ENCODE data around the gene AMPD3. TPM values are rescaled to one million over a fixed set of nuclear protein-coding genes. Genes with fewer than 3 reads are reported as not detected.

Gene AMPD3
- polyA plus RNA-seq, 1 donor from 2014 or later: 30.7 TPM

DNA sequence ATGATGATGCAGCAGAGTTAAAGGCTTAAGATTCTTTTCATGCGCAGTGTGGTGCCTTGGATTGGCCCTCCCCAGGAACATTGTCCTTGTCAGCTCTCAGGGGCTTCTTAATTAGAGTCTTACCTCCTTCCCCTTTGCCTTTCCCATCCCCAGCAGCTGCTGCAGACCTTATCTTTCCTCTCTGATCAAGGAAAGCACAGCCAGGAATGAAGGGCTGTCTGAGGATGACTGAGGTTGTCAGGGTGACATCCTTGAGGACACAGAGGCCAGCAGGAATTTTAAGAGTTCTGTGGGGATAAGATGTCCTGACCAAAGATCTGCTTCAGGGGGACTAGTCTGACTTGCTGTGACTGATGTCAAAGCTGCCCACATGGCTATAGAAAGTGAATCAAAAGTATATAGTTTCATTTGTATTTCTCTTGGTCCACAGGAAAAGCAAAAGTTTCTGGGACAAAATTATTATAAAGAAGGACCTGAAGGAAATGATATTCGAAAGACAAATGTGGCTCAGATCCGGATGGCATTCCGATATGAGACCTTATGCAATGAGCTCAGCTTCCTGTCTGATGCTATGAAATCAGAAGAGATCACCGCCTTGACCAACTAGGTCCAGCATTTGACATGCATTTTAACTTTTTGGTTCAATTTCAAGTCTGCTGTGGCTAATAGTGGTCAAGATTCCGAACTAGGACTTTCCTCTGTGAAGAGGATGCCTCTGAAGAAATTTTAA is 50.4 kb downstream of the AMPD3 start:
- H3K9me3 Mint-ChIP-seq: no peaks in the 10 kb centered on the region
- no peak overlapping the region for H3K4me3 Mint-ChIP-seq
- H3K27ac Mint-ChIP-seq: peak overlapping the region; percentile 9 to 78 (median 10)
- H3K4me1 Mint-ChIP-seq: peaks cover 11 to 18% (median 16%) of the 10 kb centered on the region in 3 donors
- no peaks in the 10 kb centered on the region for H3K27me3 Mint-ChIP-seq
- peaks cover 7% of the 10 kb centered on the region for H3K36me3 Mint-ChIP-seq

- Mint-ChIP-seq H3K27ac (no peak overlapping the region), H3K36me3 (peaks cover 9% of the 10 kb centered on the region), H3K27me3 (no peaks in the 10 kb centered on the region), H3K4me3 (no peak overlapping the region), H3K4me1 (peaks cover 11 to 18% (median 16%) of the 10 kb centered on the region in 3 donors), H3K9me3 (no peaks in the 10 kb centered on the region)
These were observed 50.9 kb downstream of the AMPD3 start for GRCh38 chr11:10506008-10506370.

DNA sequence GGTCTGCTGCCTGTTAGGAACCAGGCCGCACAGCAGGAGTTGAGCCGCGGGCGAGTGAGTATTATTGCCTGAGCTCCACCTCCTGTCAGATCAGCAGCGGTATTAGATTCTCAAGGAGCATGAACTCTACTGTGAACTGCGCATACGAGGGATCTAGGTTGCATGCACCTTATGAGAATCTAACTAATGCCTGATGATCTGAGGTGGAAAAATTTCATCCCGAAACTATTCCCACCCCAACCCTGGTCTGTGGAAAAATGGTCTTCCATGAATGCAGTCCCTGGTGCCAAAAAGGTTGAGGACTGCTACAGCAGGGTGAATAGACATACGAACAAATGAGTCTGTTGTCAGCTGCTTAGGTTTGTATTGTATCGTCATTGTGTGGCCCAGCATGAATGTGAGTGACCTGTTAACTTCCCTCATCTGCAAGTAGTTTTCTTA is 56.1 kb downstream of the AMPD3 start:
- Mint-ChIP-seq H3K4me1 (peaks cover 3 to 12% (median 6%) of the 10 kb centered on the region in 3 donors), H3K9me3 (no peaks in the 10 kb centered on the region), H3K4me3 (no peak overlapping the region), H3K27me3 (no peaks in the 10 kb centered on the region), H3K27ac (no peak overlapping the region), H3K36me3 (peaks cover 2% of the 10 kb centered on the region)

DNA sequence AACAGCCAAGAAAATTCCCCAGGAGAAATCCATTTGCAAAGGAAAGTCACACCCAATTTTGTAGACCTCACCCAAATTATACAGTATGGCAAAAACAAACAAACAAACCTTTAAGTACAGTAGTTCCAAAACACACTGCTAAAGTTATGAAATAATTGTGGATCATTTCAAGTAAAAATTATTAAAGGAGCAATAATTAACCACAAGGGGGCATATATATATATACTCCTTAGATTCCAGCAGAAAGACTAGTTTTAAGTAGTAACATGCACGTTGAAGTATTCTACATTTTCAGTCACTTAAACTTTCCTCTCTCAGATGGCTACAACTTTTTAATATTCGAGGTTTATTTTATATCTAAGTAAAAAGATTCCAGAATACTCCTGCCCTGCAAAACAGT is 59.1 kb downstream of the AMPD3 start:
- Mint-ChIP-seq H3K4me1 (peaks cover 8 to 19% (median 15%) of the 10 kb centered on the region in 3 donors), H3K27me3 (no peaks in the 10 kb centered on the region), H3K4me3 (no peak overlapping the region), H3K9me3 (no peaks in the 10 kb centered on the region), H3K36me3 (peaks cover 7% of the 10 kb centered on the region), H3K27ac (peak overlapping the region in 2 of 3 donors; percentile 44 to 85)

GRCh38 chr11:10514709-10515108 is 59.6 kb downstream of the AMPD3 start:
- Mint-ChIP-seq H3K27me3 (no peaks in the 10 kb centered on the region), H3K27ac (peak overlapping the region in 2 of 3 donors; percentile 8 to 44), H3K36me3 (peaks cover 7% of the 10 kb centered on the region), H3K4me1 (peaks cover 8 to 19% (median 15%) of the 10 kb centered on the region in 3 donors), H3K4me3 (no peak overlapping the region), H3K9me3 (no peaks in the 10 kb centered on the region)

DNA sequence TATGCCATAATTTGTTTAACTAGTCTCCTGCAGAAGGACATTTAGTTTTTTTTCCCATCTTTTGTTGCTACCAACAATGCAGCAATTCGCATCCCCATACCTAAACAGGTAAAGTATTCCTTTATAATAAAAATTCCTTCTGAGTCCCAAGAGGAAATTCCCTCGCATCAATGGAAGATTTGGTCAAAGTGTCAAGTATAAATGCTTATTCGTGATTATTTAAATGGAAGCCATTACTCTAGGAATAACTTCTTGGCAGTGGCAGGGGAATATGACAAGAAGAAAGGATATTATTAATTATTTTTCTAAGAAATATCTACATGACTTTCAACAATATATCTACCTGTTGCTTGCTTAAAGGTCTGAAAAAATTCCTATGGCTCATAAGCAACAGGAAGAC is 60.4 kb downstream of the AMPD3 start:
- Mint-ChIP-seq H3K36me3 (peaks cover 7% of the 10 kb centered on the region), H3K4me1 (peaks cover 8 to 19% (median 15%) of the 10 kb centered on the region in 3 donors), H3K27ac (peak overlapping the region in 1 of 3 donors; percentile 10), H3K4me3 (no peak overlapping the region), H3K27me3 (no peaks in the 10 kb centered on the region), H3K9me3 (no peaks in the 10 kb centered on the region)

GRCh38 chr11:10518123-10518522 is 63.1 kb downstream of the AMPD3 start:
- Mint-ChIP-seq H3K9me3 (no peaks in the 10 kb centered on the region), H3K27ac (no peak overlapping the region), H3K4me3 (no peak overlapping the region), H3K36me3 (peaks cover 7% of the 10 kb centered on the region), H3K4me1 (peaks cover 15 to 25% (median 15%) of the 10 kb centered on the region in 3 donors), H3K27me3 (no peaks in the 10 kb centered on the region)

DNA sequence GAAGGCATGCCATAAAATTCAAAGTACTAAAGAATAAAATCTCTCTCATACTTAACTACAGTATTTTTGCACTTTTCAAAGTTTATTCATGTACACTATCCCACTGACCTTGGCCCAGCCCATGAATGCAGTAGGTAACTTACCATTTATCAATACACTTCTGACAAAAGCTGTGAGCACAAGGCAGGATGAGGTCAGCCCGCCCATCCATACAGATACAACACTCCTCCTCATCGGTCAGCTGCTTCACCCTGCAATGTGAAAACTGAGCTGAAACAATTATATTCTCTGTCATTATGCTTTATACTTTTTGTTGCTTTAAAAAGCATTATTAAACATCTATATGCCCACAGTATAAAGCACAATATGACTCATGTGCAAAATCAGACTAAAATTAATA is 63.8 kb downstream of the AMPD3 start:
- Mint-ChIP-seq H3K27ac (peak overlapping the region in 2 of 3 donors; percentile 70 to 73), H3K9me3 (no peaks in the 10 kb centered on the region), H3K36me3 (peaks cover 7% of the 10 kb centered on the region), H3K4me1 (peaks cover 15 to 25% (median 17%) of the 10 kb centered on the region in 3 donors), H3K27me3 (no peaks in the 10 kb centered on the region), H3K4me3 (no peak overlapping the region)

DNA sequence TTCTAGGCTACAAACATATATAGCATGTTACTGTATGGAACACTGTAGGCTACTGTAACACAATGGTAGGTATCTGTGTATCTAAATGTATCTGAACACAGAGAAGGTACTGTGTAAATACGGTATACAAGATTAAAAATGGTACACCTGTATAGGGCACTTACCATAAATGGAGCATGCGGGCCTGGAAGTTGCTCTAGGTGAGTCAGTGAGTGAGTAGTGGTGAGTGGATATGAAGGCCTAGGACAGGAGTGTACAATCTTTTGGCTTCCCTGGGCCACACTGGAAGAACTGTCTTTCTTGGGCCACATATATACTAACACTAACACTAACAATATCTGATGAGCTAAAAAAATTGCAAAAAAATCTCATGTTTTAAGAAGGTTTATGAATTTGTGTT is 64.6 kb downstream of the AMPD3 start:
- Mint-ChIP-seq H3K4me1 (peaks cover 9 to 19% (median 14%) of the 10 kb centered on the region in 3 donors), H3K27ac (peak overlapping the region in 1 of 3 donors; percentile 53), H3K9me3 (no peaks in the 10 kb centered on the region), H3K36me3 (peaks cover 7% of the 10 kb centered on the region), H3K4me3 (no peak overlapping the region), H3K27me3 (no peaks in the 10 kb centered on the region)

DNA sequence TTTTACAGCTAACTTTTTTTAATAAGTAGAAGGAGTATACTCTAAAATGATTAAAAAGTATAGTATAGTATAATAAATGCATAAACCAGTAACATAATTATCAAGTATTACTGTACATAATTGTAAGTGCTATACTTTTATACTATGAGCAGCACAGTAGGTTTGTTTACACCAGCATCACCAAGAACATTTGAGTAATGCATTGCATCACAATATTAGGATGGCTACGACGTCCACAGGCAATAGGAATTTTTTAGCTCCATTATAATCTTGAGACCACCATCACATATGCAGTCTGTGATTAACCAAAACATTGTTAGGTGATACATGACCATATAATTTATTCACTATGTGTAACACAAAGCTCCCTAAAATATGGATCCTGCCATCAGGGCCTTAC is 65.5 kb downstream of the AMPD3 start:
- Mint-ChIP-seq H3K9me3 (no peaks in the 10 kb centered on the region), H3K27me3 (no peaks in the 10 kb centered on the region), H3K36me3 (peaks cover 7% of the 10 kb centered on the region), H3K4me1 (peaks cover 6 to 19% (median 14%) of the 10 kb centered on the region in 3 donors), H3K4me3 (no peak overlapping the region), H3K27ac (no peak overlapping the region)

GRCh38 chr11:10522276-10522675 is 67.2 kb downstream of the AMPD3 start:
- Mint-ChIP-seq H3K27ac (no peak overlapping the region), H3K4me3 (no peak overlapping the region), H3K36me3 (peaks cover 5% of the 10 kb centered on the region), H3K9me3 (no peaks in the 10 kb centered on the region), H3K27me3 (no peaks in the 10 kb centered on the region), H3K4me1 (peaks cover 16 to 20% (median 17%) of the 10 kb centered on the region in 3 donors)

DNA sequence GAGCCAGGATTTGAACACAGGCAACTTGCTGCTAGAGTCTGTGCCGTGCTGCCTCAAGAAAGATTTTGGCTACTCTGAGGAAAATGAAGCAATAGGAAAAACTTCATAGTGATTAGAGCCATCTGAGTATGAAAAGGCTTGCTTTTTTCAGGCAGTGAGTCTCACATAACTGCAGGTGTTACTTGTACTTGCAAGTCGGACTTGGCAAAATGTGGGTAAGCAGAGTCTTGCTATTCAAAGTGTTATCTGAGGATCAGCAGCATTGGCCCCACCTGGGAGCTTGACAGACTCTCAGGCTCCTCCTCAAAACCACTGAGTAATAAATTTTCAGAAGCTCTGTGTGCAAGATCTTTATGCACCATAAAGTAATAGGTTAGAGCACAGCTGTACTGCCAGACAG is 67.9 kb downstream of the AMPD3 start:
- no peak overlapping the region for H3K4me3 Mint-ChIP-seq
- H3K4me1 Mint-ChIP-seq: peaks cover 16 to 18% (median 17%) of the 10 kb centered on the region in 3 donors
- peak overlapping the region in 1 of 3 donors; percentile 31 for H3K27ac Mint-ChIP-seq
- H3K27me3 Mint-ChIP-seq: no peaks in the 10 kb centered on the region
- H3K36me3 Mint-ChIP-seq: peaks cover 9% of the 10 kb centered on the region
- H3K9me3 Mint-ChIP-seq: no peaks in the 10 kb centered on the region

DNA sequence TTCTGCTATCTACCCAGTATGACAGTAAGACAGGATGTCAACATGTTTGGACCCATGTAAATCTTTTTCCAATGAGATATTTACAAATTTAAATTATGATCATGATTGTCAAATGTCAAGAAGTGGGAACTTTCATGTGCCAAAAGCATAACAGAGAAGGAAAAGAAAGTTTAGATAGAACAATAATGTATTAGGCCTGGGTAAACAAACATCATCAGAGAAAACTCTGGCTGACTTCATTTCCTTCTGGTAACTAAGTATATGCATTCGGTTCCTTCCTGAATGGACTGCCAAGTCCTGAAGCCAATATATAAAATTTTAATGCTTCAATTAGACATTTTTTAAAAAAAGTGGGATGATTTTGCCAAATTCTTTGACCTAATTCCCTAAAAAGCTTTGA is 69.4 kb downstream of the AMPD3 start:
- Mint-ChIP-seq H3K4me3 (no peak overlapping the region), H3K27me3 (no peaks in the 10 kb centered on the region)

DNA sequence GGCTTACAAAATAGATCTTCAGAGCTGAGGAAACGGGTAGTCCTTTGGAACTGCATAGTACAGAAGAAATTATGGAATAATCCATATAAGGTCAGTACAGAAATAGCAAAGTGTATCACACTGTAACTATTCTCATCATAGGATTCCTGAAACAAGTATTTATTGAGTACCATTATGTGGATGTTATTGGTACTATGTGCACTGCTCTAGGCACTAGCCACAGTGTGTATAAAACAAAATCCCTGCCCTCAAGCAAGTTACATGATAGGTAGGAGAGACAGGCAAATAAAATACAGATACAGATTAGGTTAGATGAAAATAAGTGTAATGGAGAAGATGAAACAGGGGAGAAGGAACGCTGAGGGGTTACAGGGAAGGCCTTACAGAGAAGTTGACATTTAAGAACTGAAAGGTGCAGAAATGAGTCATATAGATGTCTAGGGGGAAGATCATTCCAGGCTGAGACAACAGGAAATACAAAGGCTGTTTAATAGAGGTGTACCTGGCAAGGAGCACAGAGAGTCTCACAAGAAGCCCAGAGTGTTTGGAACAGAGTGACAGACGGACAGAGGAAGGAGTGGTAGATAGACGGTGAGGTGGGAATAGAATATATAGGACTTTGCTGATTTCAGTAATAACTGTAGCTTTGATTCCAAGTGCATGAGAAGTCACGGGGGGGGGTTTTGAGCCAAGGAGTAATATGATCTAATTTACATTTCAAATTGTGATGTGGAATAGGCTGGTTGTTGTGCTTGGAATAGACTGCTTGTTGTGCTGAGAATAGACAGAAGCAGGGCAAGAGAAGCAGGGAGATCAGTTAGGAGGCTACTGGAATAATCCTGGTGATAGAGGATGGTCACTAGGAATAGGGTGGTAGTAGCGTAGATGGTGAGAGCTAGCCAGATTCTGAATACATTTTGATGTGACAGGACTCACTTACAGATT is 72.2 kb downstream of the AMPD3 start:
- Mint-ChIP-seq H3K36me3 (peaks cover 4% of the 10 kb centered on the region), H3K4me1 (peaks cover 8 to 15% (median 12%) of the 10 kb centered on the region in 3 donors), H3K4me3 (no peak overlapping the region)

More for the DNA sequence above, 69.4 kb downstream of the AMPD3 start:
- H3K4me1 Mint-ChIP-seq: peaks cover 11 to 17% (median 17%) of the 10 kb centered on the region in 3 donors
- H3K27ac Mint-ChIP-seq: no peak overlapping the region
- H3K36me3 Mint-ChIP-seq: peaks cover 6% of the 10 kb centered on the region
- H3K9me3 Mint-ChIP-seq: no peaks in the 10 kb centered on the region

DNA sequence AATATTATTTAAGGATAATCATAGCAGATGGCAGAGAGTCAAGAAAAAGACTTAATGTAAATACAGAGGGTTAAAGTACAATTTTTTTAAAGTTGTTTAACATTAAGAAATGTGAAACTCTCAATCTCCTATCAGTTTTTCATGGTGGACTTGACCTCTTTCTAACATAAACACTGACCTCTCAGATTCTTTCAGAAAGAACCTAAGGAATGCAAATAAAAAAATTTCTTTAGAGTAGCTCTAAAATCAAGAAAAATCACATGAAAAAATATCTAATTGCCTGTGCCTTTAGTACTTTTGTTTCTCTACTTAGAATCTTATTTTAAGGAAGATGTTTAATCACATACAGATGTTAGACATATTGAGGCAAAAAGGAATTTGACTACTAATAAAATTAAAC is 73.1 kb downstream of the AMPD3 start:
- Mint-ChIP-seq H3K27me3 (no peaks in the 10 kb centered on the region), H3K4me3 (no peak overlapping the region), H3K4me1 (peaks cover 12 to 19% (median 15%) of the 10 kb centered on the region in 3 donors), H3K36me3 (peaks cover 4% of the 10 kb centered on the region), H3K9me3 (no peaks in the 10 kb centered on the region), H3K27ac (no peak overlapping the region)

More for the DNA sequence above, 72.2 kb downstream of the AMPD3 start:
- H3K27ac Mint-ChIP-seq: peak overlapping the region; percentile 1 to 77 (median 31)
- H3K27me3 Mint-ChIP-seq: no peaks in the 10 kb centered on the region
- no peaks in the 10 kb centered on the region for H3K9me3 Mint-ChIP-seq

All from IgD-negative memory B cell (primary cell).